NCI-H524 (cell line): Measurements from ENCODE around the gene TEK.
A peak's percentile ranks its signal among the peaks of the same experiment; 100 is the strongest.
"Not testable (repeated sequence)": the region's sequence is repeated elsewhere in the genome, so short reads cannot be mapped to it uniquely, and the experiment has no call there.

Experiments
- DNase-seq, 2 experiments: peaks; one replicate each; lab custom pipeline; 2025; lab: John Stamatoyannopoulos, UW

TEK gene

DNA sequence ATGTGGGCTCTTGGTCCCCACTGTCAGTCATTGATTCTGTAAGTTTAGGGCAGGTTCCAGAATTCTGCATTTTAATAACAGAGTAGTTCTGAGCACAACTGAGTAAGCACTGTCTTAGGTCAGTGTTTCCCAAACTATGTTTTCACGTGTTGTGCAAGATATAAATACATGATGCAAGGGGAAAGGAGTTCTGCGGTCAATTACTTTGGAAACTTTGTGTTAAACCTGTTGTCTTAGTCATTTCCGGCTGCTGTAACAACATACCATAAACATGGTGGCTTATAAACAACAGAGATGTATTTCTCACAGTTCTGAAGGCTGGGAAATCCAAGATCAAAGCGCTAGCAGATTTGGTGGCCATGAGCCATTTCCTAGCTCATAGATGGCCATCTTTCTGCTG is 118.2 kb downstream of the TEK start:
- DNase-seq, result no peak

DNA sequence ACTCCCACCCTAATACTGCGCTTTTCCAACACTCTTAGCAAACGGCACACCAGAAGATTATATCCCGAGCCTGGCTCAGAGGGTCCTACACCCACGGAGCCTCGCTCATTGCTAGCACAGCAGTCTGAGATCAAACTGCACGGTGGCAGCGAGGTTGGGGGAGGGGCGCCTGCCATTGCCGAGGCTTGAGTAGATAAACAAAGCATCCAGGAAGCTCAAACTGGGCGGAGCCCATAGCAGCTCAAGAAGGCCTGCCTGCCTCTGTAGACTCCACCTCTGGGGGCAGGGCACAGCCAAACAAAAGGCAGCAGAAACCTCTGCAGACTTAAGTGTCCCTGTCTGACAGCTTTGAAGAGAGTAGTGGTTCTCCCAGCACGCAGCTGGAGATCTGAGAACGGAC is 130.6 kb downstream of the TEK start:
- not testable (repeated sequence) for DNase-seq

- DNase-seq, result peak; percentile 0 to 56
Observed at GRCh38 chr9:27247756-27248155, 138.7 kb downstream of the TEK start.

DNA sequence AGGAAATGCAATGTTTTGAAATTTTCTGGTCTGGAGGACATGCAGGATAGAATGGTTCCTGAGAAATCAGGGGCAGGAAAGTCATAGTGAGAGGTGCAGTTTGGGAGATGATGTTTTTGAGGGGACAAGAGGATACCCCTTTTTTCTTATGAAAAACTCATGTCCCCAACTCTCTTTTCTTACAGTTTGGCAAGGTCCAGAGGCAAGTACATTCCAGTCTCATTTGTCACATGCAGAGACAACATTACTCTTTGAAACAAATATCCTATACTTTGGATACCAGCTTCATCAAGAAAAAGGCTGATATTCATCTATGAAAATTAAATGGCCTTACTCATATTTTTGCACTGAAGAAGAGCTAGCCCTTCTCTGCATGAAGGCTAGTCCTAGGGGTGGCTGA is 139.7 kb downstream of the TEK start:
- no peak for DNase-seq

GRCh38 chr9:27258662-27259061 is 149.6 kb downstream of the TEK start:
- no peak for DNase-seq

GRCh38 chr9:27260789-27261516 is 151.9 kb downstream of the TEK start:
- DNase-seq, result no peak

DNA sequence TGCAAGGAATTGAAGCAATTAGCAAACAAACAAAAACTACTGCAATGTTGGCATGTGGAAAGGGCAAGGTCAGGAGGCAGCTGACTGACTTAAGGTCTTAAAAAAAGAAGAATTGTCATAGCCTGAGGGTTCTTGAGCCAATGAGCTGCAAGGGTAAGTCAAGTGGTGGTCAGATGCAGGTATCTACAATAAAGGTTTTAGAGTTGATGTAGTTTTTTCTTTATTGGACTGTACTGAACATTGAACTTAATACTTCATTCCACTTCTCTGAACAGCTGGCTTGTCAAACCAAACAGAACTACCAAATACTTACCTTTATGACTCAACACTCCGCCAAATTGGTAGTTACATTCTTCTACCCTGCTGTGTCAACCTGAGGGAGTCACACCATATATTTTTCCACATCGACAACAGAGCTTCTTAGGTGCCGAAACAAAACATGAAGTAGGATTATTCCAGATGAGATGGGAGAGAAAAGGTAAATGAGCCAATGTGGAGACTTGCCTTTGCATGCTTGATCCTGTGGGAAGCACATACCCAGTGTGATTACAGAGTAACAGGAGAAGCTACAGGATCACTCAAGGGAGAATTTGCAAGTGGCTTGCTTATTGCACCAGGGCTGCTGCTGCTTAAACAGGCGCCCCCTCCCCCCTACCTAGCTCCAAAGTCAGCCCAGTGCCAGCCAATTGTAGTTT is 152.6 kb downstream of the TEK start:
- no peak for DNase-seq

GRCh38 chr9:27272103-27272502 is 163.1 kb downstream of the TEK start:
- no peak for DNase-seq

DNA sequence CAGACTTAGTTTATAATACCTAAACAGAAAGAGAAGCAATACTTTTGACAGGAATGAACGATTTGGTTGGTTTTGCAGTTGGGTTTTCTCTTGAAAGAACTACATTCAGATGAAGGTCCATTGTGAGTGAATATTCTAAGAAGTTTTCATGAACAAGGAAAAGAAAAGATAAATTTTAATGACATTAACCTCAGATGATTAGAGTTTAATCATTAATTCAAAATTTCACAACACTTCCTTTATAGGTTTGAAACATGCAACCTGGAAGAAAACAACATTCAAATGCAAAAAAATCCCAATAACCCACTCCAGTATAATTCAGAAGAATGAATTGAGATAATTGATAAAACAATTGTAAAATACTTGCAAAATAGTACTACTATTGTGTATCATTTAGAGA is 164.2 kb downstream of the TEK start:
- DNase-seq, result no peak

DNA sequence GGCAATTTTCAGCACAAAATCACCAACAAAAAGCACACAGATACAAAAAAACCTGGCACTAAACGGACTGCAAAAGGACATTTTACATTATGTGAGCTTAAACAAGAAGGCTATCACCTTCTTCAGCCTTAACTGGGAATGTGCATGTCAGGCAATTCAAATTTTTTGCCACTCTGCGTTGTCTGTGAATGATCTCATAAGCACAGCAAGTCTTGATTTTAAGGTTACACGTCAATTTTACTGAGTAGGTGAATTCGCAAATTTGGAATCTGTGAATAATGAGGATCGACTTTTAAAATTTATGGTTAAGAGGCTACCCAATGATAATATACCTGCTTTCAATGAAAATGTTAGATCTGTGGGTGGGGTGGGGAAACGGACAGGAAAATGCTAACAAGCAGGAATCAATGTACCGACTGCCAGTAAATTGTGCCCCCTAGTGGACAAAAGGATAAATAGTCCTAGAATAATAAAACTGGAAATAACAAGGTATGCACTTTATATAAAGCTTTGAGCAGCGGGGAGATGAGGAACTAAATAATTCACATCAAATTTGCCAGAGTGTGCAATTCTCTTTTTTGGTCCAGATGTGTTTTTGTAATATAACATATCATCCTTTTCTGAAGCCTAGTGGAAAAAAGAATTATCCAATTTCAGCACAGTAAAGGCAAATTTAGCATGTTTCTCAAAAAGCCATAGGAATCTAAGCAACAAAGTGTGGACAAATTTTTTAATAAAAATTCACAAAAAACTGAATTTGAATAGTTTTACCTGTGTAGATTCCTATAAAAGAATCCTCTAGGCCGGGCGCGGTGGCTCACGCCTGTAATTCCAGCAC is 167.4 kb downstream of the TEK start:
- DNase-seq, result peak; percentile 9 to 63

GRCh38 chr9:27278374-27278773 is 169.3 kb downstream of the TEK start:
- DNase-seq, result no peak

DNA sequence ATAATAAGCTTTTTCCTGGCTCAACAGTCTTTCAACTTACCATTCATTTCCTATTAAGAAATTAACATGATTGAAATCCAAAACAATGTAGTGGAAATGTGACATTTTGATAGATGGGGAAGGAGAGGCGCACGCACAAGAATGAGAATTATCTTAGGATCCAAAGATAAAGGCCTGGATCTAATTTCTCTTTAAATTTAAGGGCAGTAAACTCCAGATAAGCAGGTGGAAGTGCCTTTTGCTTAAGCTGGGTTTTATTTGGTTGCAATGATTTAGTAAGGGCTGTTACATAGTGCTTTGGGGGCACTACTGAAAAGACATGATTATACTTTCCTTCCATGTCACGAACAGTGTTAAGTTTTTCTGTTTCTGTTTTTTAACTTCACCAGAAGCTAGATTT is 170.6 kb downstream of the TEK start:
- DNase-seq, result no peak
